GM20431 (cell line): Measurements from ENCODE around the gene GPX1.
"Not testable (repeated sequence)": the region's sequence is repeated elsewhere in the genome, so short reads cannot be mapped to it uniquely, and the experiment has no call there.

Source experiments
- in situ Hi-C: fragments of 300-500 bp; cut with MseI, MboI; formaldehyde crosslinking; loops from one replicate; pipeline ENCODE4 v1.15.0; 2020; ENCODE audit warnings: low sequenced_read_pairs; ENCODE audit not compliant: unreplicated experiment

GPX1 gene

DNA sequence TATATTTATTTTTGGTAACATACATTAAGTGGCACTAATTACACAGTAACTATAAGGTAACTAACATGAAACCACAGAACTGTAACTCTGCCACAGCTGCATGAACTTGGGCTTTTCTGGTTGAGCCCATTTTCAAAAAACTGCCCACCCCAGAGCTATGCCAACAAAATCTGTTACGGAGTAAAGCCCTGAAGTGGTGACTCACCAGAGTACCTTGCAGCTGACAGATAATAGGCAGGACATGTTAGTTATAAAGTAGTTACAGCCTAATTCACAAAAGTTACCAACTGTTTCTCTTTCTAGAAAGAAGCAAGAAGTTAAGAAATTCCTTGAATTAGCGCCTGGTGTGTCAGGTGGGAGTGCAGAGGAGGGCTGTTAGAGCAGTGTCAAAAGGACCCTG lies 1.5 kb upstream of the GPX1 start:
- in situ Hi-C loops: no loop called here

DNA sequence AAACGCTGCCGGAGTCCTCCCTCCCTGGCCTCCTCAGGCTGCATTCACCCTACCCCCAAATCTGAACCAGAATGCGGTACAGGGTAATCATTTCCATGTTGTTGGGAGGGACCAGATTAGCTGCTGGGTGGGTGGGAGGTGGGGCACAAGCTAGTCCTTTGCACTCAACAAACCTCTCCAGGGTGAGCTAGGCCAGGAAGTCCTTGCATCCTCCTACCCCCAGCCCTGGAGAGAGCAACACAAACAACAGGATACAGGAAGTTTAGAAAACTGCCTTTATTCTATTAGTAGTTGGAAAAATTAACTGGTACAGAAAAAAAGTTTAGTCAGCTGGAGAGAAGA lies 702 bp upstream of the GPX1 start:
- in situ Hi-C loops: no loop called here

DNA sequence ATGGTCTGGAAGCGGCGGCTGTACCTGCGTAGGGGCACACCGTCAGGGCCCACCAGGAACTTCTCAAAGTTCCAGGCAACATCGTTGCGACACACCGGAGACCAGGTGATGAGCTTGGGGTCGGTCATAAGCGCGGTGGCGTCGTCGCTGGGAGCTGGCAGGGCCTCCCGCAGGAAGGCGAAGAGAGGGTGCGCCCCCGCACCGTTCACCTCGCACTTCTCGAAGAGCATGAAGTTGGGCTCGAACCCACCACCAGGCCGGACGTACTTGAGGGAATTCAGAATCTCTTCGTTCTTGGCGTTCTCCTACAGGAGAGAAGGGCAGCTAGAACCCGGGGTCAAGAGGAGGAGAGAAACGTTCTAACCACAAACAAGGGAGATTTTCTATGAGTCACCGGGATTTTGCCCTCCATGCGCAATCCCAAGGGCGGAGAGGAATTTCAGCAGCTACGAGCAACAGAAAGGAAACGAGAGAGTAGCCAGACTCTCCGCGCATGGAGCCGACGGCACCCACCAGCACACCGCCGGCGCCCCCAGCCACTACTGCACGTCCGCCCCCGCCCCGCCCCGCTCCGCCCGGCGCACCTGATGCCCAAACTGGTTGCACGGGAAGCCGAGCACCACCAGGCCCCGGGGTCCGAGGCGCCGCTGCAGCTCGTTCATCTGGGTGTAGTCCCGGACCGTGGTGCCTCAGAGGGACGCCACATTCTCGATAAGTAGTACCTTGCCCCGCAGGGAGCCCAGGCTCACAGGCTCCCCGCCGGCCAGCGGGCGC lies 523 bp downstream of the GPX1 start:
- in situ Hi-C loops: not testable (repeated sequence)

DNA sequence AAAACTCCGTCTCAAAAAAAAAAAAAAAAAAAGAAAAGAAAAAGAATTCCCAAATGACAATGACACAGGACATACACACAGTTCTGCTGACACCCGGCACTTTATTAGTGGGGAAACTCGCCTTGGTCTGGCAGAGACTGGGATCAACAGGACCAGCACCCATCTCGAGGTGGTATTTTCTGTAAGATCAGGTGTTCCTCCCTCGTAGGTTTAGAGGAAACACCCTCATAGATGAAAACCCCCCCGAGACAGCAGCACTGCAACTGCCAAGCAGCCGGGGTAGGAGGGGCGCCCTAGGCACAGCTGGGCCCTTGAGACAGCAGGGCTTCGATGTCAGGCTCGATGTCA lies 1.1 kb downstream of the GPX1 start:
- in situ Hi-C loops: not testable (repeated sequence)

DNA sequence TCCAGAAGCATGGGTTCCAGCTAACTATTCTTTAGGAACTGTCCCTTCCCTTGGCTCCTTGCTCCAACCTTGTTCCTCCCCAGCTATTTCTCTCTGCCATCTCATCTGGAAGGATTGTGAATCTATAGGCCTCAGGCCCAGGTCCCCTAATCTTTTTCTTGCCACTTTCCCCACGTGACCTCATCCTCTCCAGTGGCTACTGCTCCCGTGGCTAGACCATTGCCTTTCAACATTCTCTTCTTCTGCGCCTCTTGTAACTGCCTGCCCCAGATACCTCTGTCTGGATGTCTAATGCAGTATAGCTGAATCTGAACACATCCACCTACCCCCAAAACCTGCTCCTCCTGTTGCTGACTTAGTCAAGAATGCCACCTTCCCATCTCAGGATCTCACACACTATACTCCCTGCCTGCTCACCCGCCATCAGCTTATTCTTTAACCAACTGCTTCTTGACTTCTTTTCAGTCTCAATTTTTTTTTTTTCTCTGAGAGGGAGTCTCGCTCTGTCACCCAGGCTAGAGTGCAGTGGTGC lies 5.2 kb downstream of the GPX1 start:
- in situ Hi-C loops: no loop called here

DNA sequence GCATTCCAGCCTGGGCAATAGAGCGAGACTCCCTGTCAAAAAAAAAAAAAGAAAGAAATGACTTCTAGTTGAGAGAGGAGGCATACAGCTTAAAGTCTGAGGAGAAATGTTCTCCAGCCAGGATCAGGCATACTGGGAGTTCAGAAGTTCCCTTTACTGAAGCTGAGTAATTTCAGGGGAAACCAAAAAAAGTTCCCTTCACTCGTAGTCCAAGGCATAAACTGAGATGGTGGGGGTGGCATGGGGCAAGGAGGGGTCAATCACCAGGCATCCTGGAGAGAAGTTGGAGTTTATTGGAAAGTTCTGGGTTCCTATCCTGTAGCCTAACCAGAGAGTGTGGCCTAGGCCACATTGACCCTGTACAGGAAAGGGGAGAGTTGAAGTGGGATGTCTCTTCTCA lies 5.9 kb downstream of the GPX1 start:
- in situ Hi-C loops: no loop called here

DNA sequence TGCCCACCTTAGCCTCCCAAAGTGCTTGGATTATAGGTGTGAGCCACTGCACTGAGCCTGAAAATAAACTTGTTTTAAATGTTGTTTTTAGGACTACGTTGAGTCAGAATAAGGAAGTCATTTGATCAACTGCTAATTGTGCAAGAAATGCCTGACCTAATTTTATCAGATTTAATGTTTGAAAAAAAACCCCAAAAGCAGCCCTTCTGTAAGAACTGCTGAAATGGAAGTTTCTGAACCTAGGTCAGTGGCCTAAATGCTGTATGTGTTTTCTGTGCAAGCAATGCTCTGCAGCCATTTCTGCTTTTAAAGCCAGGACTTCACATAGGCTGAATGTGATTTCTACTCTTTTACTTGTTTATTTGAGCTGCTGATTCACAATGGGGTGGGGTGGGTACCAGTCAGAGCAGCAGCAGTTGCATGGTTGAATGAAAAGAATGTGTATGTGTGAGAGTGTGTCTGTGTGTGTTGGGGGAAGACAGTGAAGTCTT lies 6.6 kb downstream of the GPX1 start:
- in situ Hi-C loops: no loop called here

DNA sequence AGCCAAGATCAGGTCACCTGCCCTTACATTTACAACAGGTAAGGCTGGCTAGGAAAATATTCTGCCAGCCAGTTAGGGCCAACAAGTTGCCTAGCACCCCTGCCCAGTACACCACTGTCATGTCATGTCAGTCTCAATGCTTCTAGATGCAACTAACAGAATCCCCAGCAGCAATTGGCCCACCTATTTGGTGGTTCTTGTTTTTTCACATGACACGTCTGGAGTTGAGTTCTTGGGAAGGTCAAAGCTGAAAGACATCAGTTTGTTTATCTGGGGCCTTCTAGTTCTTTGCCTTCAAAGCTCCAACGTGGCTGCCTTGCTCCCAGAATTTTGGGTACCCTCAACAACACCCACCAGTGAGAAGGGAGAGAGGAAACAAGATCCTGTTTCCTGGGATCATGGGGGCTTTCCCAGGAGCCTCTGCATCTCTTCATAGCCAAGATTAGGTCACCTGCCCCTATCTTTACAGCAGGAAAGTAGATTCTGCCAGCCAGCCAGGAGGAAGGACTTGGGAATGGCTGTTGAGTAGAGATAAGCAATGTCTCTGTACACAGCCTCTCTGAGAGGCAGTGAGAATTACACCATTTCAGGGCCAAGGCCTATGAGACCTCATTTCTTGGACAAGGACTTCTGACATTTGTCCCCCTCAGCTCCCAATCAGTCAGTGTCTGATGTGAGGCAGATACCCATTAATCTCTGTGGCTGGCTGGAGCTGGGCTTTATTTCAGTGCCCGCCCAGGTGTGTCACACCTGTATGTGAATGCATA lies 8.6 kb downstream of the GPX1 start:
- in situ Hi-C loops: no loop called here

DNA sequence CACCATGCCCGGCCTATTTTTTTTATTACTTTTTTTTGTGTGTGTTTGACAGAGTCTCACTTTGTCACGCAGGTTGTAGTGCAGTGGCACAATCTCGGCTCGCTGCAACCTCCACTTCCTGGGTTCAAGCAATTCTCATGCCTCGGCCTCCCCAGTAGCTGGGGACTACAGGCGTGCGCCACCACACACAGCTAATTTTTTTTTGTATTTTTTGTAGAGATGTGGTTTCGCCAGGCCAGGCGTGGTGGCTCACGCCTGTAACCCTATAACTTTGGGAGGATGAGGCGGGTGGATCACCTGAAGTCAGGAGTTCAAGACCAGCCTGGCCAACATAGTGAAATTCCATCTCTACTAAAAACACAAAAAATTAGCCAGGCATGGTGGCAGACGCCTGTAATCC lies 9.8 kb downstream of the GPX1 start:
- in situ Hi-C loops: not testable (repeated sequence)

DNA sequence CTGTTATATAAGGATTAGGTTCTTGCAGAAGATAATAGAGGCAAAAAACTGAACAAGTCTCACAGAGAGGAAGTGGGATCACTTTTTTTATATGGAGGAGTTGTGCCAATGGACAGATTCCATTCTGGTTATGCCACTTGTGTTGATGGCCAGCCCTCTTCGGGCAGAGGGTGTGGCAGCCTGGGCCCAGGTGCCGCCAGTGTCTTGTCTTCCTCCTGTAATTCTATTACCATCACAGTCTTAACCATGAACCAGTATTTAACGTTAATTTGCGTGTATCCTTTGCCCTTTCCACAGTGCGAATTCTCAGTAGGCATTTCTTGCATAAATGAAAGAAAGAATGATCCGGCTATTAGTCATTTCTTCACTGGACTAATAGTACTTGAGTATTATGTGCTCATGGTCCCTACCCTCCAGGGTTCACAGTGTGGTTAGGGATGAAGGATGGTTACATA lies 11.3 kb downstream of the GPX1 start:
- in situ Hi-C loops: no loop called here

DNA sequence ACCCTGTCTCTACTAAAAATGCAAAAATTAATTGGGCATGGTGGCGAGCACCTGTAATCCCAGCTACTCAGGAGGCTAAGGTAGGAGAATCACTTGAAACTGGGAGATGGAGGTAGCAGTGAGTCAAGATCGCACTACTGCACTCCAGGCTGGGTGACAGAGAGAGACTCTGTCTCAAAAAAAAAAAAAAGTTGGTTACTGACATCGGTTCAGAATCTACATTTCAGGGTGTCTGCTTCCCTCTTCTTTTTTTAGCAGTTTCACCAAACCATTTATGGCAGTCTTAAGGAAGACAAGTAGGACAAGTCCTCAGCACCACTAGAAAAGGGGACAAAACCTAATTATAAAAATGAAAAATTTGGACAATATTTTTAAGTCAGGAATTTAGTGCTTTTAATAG lies 15.0 kb downstream of the GPX1 start:
- in situ Hi-C loops: no loop called here

DNA sequence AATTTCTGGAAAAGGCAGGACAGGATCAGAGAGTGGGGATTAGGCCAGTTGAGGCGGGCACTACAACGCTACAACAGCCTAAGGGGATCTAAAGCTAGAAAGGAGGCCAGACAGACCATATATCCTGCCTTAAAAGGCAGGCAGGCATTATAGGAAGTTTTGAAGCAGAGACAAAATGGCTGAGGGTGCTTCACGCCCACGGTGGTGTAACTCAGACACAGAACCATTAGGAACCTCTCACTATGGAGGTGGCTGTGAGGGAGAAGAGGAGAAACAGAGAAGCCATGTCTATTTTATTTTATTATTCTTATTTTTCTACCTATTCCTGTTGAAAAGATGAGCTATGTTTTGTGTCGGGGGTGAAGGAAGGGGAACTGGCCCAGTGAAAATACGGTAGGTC lies 16.2 kb downstream of the GPX1 start:
- in situ Hi-C loops: no loop called here

DNA sequence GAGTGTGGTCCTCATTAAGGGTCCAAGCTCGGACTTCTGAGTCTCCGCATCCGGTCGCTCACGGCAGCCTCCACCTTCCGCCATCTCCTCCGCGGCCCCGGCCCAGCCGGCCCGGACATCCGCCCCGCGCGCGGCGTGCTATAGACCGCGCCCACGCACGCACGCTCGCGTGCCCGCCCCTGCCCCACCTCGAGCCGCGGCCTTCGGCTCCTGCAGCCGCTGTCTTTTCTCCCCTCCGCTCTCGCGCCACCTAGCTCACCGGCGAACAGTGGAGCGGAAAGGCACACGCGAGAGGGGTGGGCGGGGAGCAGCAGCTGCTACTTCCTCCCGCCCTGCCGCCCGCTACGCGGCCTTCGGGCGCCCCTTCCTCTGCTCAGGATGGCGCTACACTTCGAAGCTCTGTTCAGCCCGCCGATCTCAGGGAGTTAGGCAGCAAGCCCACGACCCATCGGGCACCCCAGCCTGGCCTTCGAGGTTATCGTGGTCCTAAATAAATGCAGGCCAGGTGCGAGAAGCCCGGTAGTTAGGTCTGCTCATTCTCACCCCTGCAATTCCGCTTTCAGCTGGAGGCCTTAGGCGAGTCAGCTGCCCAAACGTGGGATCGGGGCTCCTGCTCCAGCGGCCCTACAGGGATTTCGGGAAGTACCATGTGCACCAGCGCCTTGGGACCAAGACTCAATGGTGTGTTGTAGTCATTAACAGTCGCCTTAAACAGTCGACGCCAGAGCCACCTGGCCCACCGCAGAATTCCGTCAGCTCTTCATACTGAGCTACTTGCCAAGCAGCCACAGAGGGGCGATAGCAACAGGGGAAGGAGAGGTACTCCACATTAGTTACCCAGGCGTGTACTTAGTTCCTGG lies 18.0 kb downstream of the GPX1 start, which contains the start of gene USP4:
Gene USP4, minus strand, starts transcription at position 113 of the 860 bp plus-strand sequence. Its CDS starts 29 bp downstream, at position 84.
- in situ Hi-C loops: no loop called here

DNA sequence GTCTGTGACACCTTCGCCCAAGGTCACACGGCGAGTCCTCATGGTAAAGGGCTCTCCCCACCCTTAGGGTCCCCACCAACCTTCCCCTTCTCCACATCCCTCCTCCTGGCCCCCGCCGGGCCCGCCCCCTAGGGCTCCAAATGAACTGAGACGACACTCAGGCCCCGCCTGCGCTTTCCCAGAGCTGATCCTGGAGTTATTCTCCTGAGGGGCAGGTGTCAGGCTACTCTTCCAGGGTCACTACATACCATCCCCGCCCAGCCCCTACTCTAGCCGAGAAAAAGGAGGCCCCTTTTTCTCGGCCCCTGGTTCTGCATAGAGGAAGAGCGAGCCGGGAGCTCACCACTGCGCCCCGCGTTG lies 18.6 kb downstream of the GPX1 start:
- in situ Hi-C loops: no loop called here

DNA sequence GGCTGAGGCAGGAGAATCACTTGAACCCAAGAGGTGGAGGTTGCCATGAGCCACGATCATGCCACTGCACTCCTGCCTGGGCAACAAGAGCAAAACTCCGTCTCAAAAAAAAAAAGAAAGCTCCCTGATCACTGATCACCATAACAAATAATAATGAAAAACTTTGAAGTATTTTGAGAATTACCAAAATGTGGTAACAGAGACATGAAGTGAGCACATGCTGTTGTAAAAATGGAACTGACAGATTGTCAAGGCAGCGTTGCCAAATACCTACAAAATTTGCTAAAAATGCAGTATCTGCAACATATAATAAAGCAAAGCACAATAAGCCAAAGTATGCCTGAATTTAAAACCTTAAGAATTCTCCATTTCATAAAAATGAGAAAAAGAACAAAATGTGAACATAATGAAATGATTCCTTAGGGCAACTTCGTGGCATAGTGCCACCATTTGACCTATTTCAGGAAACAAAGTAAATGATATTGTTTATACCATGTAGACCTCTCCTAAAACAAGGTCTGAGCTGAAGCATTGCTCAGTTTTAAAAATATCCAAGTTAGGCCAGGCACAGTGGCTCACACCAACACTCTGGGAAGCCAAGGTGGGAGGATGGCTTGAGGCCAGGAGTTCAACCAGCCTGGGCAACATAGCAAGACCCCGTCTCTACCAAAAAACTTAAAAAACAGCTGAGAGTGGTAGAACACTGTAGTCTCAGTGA lies 24.1 kb downstream of the GPX1 start:
- in situ Hi-C loops: no loop called here

DNA sequence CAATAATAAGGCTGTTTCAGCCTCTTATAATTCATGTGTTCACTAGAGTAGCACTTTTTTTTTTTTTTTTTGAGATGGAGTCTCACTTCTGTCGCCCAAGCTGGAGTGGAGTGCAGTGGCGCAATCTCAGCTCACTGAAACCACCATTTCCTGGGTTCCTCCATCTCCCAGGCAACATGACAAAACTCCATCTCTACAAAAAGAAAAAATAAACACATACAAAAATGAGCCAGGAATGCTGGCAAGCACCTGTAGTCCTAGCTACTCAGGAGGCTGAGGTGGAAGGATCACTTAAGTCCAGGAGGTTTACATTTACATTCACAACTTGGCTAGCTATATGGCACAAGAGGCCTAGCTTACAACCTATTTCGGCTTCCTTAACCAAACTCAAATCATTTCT lies 25.1 kb downstream of the GPX1 start:
- in situ Hi-C loops: no loop called here

DNA sequence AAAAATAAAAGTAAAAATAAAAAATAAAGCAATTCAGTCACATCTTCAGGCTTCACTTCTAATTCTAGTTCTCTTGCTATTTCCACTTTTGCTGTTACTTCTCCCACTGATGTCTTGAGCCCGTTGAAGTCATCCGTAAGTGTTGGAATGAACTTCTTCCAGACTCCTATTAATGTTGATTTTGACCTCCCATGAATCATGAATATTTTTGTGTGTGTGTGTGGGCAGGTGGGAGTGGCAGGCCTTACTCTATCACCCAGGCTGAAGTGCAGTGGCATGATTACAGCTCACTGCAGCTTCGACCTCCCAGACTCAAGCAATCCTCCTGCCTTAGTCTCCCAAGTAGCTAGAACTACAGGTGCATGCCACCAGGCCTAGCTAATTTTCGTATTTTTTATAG lies 29.0 kb downstream of the GPX1 start:
- in situ Hi-C loops: no loop called here

DNA sequence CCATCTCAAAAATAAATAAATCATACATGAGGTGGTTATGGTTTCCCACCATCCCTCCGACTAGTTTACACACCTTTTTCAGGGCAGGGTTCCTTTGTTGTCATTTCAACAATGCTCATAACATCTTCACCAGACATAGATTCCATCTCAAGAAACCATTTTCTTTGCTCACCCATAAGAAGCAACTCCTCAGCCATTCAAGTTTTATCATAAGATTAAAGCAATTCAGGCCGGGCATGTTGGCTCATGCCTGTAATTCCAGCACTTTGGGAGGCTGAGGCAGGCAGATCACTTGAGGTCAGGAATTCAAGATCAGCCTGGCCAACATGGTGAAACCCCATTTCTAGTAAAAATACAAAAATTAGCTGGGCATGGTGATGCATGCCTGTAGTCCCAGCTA lies 29.8 kb downstream of the GPX1 start:
- in situ Hi-C loops: not testable (repeated sequence)

DNA sequence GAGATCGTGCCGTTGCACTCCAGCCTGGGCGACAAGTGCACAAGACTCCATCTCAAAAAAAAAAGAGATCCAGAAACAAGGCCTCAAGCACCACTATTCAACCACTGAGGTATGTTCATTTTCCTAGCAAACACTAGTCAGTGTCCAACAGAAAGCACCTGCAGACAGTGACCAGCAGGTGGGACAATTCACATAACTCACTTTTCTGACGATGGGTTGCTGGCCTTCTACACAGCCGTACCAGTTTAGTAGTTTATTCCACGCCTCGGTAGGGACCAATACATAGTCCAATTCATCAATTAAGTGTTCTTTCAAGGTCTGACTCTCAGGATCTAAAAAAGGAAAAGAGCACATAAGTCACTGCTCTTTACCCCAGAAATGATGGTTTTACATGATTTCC lies 30.7 kb downstream of the GPX1 start:
- in situ Hi-C loops: no loop called here

DNA sequence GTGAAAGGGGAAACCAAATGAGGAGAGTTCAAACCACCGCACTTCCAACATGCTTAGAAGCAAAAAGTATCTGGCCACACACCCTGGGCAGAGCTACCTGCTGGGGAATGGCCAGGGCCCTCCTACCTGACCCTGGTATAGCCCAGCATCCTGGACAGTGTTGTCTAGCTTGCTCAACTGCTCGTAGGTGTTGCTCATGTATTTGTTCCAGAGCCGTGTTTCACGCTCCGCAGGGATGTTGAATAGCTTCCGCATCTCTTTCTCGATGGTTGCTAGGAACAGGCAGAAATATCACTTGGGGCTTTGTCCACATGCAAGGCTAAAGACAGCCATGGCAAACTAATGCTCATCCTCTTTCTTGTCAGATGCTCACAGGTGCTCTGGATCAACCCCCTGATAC lies 33.4 kb downstream of the GPX1 start:
- in situ Hi-C loops: no loop called here
